Astrocyte (in vitro differentiated cells and primary cell): ENCODE results near the gene REPIN1. TPM values are rescaled to one million over a fixed set of nuclear protein-coding genes. Genes with fewer than 3 reads are reported as not detected.
"Not testable (repeated sequence)": the region's sequence is repeated elsewhere in the genome, so short reads cannot be mapped to it uniquely, and the experiment has no call there.

Experiments used
- DNase-seq: peaks from one replicate; pipeline ENCODE4 v3.0.0-alpha.2; 2010; ENCODE audit warnings: low read depth
- FAIRE-seq: peaks from 2 replicates; lab custom pipeline; 2011; peaks lifted over from hg19 to GRCh38; lab: Jason Lieb, UNC
- H2AFZ ChIP-seq: 2 replicates; pipeline ENCODE4 v1.6.0; 2012; ENCODE audit warnings: low read depth, low read length, inconsistent platforms
- H3K27ac ChIP-seq: 2 replicates; pipeline ENCODE4 v1.5.1; 2011; ENCODE audit warnings: low read depth, low read length, inconsistent platforms
- H3K27me3 ChIP-seq: 2 replicates; pipeline ENCODE4 v1.6.0; 2011; ENCODE audit warnings: low read length, inconsistent platforms; ENCODE audit not compliant: insufficient read depth
- H3K36me3 ChIP-seq: 2 replicates; pipeline ENCODE4 v1.5.1; 2011; ENCODE audit warnings: low read length, inconsistent platforms; ENCODE audit not compliant: insufficient read depth
- H3K4me1 ChIP-seq: 2 replicates; pipeline ENCODE4 v1.5.1; 2011; ENCODE audit warnings: low read length, inconsistent platforms; ENCODE audit not compliant: insufficient read depth
- H3K4me2 ChIP-seq: 2 replicates; pipeline ENCODE4 v1.6.0; 2012; ENCODE audit warnings: low read length, inconsistent platforms
- H3K4me3 ChIP-seq: 2 replicates; pipeline ENCODE4 v1.5.1; 2011; ENCODE audit warnings: low read depth, mild to moderate bottlenecking, low read length, inconsistent platforms; ENCODE audit not compliant: insufficient read depth
- H3K79me2 ChIP-seq: 2 replicates; pipeline ENCODE4 v1.6.0; 2012; ENCODE audit warnings: mild to moderate bottlenecking, low read length, inconsistent platforms; ENCODE audit not compliant: insufficient read depth
- H3K9ac ChIP-seq: 2 replicates; pipeline ENCODE4 v1.6.0; 2012; ENCODE audit warnings: mild to moderate bottlenecking, low read length, inconsistent platforms
- H3K9me3 ChIP-seq: 2 replicates; pipeline ENCODE4 v1.5.1; 2012; ENCODE audit warnings: low read depth, mild to moderate bottlenecking, low read length, inconsistent platforms; ENCODE audit not compliant: insufficient read depth
- H4K20me1 ChIP-seq: 2 replicates; pipeline ENCODE4 v1.6.0; 2012; ENCODE audit warnings: low read length, inconsistent platforms; ENCODE audit not compliant: insufficient read depth
- H3K27ac Mint-ChIP-seq: one replicate; pipeline ENCODE4 v1.8.0; 2021; ENCODE audit warnings: mild to moderate bottlenecking, mixed read lengths; ENCODE audit not compliant: unreplicated experiment
- H3K27me3 Mint-ChIP-seq: one replicate; pipeline ENCODE4 v1.8.0; 2021; ENCODE audit warnings: low read depth, mixed read lengths; ENCODE audit not compliant: unreplicated experiment
- H3K36me3 Mint-ChIP-seq: one replicate; pipeline ENCODE4 v1.8.0; 2021; ENCODE audit warnings: low read depth, mixed read lengths; ENCODE audit not compliant: unreplicated experiment
- H3K4me1 Mint-ChIP-seq: one replicate; pipeline ENCODE4 v1.8.0; 2021; ENCODE audit warnings: low read depth, mixed read lengths; ENCODE audit not compliant: unreplicated experiment
- H3K4me3 Mint-ChIP-seq: one replicate; pipeline ENCODE4 v1.8.0; 2021; ENCODE audit warnings: mild to moderate bottlenecking, moderate library complexity, mixed read lengths; ENCODE audit not compliant: unreplicated experiment
- H3K9me3 Mint-ChIP-seq: one replicate; pipeline ENCODE4 v1.8.0; 2021; ENCODE audit warnings: mild to moderate bottlenecking, mixed read lengths; ENCODE audit not compliant: unreplicated experiment
- EZH2 ChIP-seq: IDR thresholded peaks from 2 replicates; pipeline ENCODE4 v1.6.1; 2012; ENCODE audit warnings: mild to moderate bottlenecking, low read length, inconsistent platforms; ENCODE audit not compliant: insufficient read depth
- total RNA-seq: library from RNA; stranded (reverse); gene quantifications from 2 replicates; pipeline ENCODE4 v1.2.1, GENCODE V29; 2021
- TF ChIP-seq, protein P1 (sequence below): IDR thresholded peaks from 2 replicates; pipeline ENCODE4 v1.5.1; 2011; ENCODE audit warnings: low read depth, mild to moderate bottlenecking, inconsistent platforms, low read length, moderate library complexity; ENCODE audit not compliant: insufficient read depth

The REPIN1 gene
- total RNA-seq, 1 donor from 2014 or later, result 95.3 TPM

- no peak for TF ChIP-seq EZH2
- TF ChIP-seq, protein P1, sequence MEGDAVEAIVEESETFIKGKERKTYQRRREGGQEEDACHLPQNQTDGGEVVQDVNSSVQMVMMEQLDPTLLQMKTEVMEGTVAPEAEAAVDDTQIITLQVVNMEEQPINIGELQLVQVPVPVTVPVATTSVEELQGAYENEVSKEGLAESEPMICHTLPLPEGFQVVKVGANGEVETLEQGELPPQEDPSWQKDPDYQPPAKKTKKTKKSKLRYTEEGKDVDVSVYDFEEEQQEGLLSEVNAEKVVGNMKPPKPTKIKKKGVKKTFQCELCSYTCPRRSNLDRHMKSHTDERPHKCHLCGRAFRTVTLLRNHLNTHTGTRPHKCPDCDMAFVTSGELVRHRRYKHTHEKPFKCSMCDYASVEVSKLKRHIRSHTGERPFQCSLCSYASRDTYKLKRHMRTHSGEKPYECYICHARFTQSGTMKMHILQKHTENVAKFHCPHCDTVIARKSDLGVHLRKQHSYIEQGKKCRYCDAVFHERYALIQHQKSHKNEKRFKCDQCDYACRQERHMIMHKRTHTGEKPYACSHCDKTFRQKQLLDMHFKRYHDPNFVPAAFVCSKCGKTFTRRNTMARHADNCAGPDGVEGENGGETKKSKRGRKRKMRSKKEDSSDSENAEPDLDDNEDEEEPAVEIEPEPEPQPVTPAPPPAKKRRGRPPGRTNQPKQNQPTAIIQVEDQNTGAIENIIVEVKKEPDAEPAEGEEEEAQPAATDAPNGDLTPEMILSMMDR, result no peak
- Mint-ChIP-seq H3K4me3 (no peak overlapping the region), H3K27ac (peak overlapping the region; percentile 47), H3K27me3 (no peaks in the 10 kb centered on the region), H3K4me1 (peaks cover 21% of the 10 kb centered on the region), H3K9me3 (no peaks in the 10 kb centered on the region), H3K36me3 (no peaks in the 10 kb centered on the region)
- peaks cover 10% of the 10 kb centered on the region for H3K4me1 ChIP-seq
- no peaks in the 10 kb centered on the region for H3K27me3 ChIP-seq
- no peak overlapping the region for H3K9ac ChIP-seq
- peaks cover 61% of the 10 kb centered on the region for H4K20me1 ChIP-seq
- H3K4me2 ChIP-seq, result no peak overlapping the region
- no peak overlapping the region for H3K27ac ChIP-seq
- H3K4me3 ChIP-seq, result no peak overlapping the region
- FAIRE-seq (no peak), DNase-seq (no peak)
- H3K9me3 ChIP-seq, result no peaks in the 10 kb centered on the region
- H3K36me3 ChIP-seq, result no peaks in the 10 kb centered on the region
- H3K79me2 ChIP-seq, result peaks cover 39% of the 10 kb centered on the region
- no peak overlapping the region for H2AFZ ChIP-seq
Observed at GRCh38 chr7:150385302-150385723, 16.7 kb downstream of the REPIN1 start.

GRCh38 chr7:150385884-150386283 lies 17.3 kb downstream of the REPIN1 start:
- H3K9me3 ChIP-seq, H3K27ac Mint-ChIP-seq, H3K9me3 Mint-ChIP-seq, FAIRE-seq, H3K4me2 ChIP-seq, H3K9ac ChIP-seq, H3K27ac ChIP-seq, H3K36me3 ChIP-seq, H3K4me3 ChIP-seq, H2AFZ ChIP-seq, DNase-seq, H3K27me3 ChIP-seq, H3K36me3 Mint-ChIP-seq, H3K4me1 ChIP-seq, H3K4me3 Mint-ChIP-seq, H3K27me3 Mint-ChIP-seq: not testable (repeated sequence)
- peaks cover 18% of the 10 kb centered on the region for H3K4me1 Mint-ChIP-seq
- peaks cover 58% of the 10 kb centered on the region for H4K20me1 ChIP-seq
- peaks cover 33% of the 10 kb centered on the region for H3K79me2 ChIP-seq

- no peaks in the 10 kb centered on the region for H3K36me3 ChIP-seq
- H3K27ac ChIP-seq, result no peak overlapping the region
- H3K4me2 ChIP-seq, result no peak overlapping the region
- H4K20me1 ChIP-seq, result peaks cover 38% of the 10 kb centered on the region
- Mint-ChIP-seq H3K4me3 (no peak overlapping the region), H3K36me3 (peaks cover 2% of the 10 kb centered on the region), H3K9me3 (no peaks in the 10 kb centered on the region), H3K27ac (no peak overlapping the region), H3K4me1 (peaks cover 12% of the 10 kb centered on the region), H3K27me3 (no peaks in the 10 kb centered on the region)
- H3K4me1 ChIP-seq, result peaks cover 7% of the 10 kb centered on the region
- no peak for DNase-seq
- peaks cover 12% of the 10 kb centered on the region for H3K79me2 ChIP-seq
- H3K9me3 ChIP-seq, result no peaks in the 10 kb centered on the region
- TF ChIP-seq EZH2, result no peak
- TF ChIP-seq, protein P1, result no peak
- H2AFZ ChIP-seq, result no peak overlapping the region
- no peak overlapping the region for H3K4me3 ChIP-seq
- FAIRE-seq, result no peak
- no peaks in the 10 kb centered on the region for H3K27me3 ChIP-seq
- no peak overlapping the region for H3K9ac ChIP-seq
Observed at GRCh38 chr7:150388306-150388705, 19.7 kb downstream of the REPIN1 start.
